T-helper 22 cell (primary cell): ENCODE results near the gene P3H1.
"Not testable (repeated sequence)": the region's sequence is repeated elsewhere in the genome, so short reads cannot be mapped to it uniquely, and the experiment has no call there.

ENCODE experiments used
- DNase-seq: peaks from one replicate; pipeline ENCODE4 v3.0.0-alpha.2; 2020; ENCODE audit warnings: low read depth

Gene P3H1

DNA sequence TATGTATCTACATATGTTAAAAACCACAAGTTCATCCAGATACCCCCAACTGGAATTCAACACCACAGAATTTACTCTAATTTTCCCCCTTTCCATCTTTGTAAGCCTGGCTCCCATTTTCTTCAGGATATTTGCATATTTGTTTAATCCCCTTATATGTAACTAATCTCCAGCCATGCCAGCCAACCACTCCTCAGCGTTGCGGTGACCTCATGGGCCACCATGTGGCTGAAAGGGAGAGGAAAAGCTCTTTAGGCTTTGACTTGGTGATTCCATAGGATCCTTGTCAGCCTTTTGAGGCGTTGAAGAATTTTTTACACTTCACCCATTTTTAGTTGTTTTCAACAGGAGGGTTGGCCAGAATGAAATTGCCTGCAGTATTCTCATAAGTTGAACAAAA lies 36.8 kb downstream of the P3H1 start:
- DNase-seq: no peak

DNA sequence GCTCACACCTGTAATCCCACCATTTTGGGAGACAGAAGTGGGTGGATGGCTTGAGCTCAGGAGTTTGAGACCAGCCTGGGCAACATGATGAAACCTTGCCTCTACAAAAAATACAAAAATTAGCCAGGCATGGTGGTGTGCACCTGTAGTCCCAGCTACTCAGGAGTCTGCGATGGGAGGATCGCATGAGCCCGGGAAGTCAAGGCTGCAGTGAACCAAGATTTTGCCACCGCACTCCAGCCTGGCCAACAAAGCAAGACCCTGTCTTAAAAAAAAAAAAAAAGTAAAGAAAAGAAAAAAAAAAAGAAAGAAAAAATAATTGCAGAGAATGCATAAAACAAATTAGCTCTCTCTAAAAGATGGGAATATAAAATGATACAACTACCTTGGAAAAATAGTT lies 41.0 kb downstream of the P3H1 start:
- not testable (repeated sequence) for DNase-seq

DNA sequence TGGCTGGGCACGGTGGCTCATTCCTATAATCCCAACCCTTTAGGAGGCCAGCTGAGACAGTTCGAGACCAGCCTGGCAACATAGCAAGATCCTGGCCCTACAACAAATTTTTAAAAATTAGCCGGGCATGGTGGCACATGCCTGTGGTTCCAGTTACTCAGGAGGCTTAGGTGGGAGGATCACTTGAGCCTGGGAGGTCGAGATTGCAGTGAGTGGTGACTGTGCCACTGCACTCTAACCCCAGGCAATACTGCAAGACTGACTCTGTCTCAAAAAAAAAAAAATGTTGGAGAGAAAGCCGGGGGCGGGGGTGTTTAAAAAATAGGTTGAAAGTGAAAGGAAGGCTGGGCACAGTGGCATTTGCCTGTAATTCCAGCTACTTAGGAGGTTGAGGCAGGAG lies 43.3 kb downstream of the P3H1 start:
- DNase-seq: no peak

DNA sequence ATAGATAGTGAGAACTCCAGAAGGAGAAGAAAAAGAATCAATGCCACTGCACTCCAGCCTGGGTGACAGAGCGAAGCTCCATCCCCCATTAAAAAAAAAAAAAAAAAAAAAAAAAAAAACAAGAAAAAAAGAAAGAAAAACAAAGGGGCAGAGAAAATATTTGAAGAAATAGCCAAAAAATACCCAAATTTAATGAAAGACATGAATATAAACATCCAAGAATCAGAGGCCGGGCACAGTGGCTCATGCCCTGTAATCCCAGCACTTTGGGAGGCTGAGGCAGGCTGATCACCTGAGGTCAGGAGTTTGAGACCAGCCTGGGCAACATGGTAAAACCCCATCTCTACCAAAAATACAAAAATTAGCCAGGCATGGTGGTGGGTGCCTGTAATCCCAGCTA lies 44.4 kb downstream of the P3H1 start:
- DNase-seq: not testable (repeated sequence)

DNA sequence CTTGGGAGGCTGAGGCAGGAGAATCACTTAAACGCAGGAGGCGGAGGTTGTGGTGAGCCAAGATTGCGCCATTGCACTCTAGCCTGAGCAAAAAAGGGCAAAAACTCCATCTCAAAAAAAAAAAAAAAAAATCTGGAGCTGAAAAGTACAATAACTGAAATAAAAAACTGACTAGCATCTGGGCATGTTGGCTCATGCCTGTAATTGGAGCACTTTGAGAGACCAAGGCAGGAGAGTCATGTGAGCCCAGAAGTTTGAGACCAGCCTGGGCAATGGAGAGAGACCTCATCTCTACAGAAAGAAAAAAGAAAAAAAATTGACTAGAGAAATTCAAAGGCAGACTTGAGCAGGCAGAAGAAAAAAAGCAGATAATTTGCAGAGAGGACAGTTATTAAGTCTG lies 44.9 kb downstream of the P3H1 start:
- no peak for DNase-seq

DNA sequence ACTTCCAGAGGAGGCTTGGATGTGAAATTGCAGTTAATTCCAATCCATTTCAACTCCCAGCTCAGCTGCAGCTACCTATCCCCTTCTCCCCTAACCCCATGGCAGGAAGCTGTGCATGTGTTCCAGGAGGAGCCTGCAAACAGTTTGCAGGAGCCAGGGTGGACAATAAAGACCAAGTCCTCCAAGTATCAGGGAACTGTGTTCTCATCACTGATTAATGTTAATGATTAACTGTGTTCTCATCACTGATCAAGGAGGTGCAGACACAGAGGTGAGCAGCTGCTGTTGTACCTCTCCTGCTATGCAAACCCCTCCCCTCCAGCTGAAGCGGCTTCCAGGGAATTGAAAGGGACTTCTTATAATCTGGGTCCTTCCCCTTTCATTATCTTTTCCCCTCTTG lies 46.0 kb downstream of the P3H1 start:
- DNase-seq: no peak

DNA sequence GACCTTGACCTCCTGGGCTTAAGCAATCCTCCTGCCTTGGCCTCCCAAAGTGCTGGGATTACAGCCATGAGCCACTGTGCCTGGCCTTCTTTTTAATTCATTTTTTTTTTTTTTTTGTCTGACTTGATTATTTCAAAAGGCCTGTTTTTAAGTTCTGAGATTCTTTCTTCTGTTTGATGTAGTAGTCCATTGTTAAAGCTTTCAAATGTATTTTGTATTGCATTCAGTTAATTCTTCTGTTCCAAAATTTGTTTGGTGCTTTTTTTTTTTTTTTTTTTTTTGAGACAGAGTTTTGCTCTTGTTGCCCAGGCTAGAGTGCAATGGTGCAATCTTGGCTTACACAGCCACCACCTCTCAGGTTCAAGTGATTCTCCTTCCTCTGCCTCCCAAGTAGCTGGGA lies 52.4 kb downstream of the P3H1 start:
- DNase-seq: not testable (repeated sequence)

DNA sequence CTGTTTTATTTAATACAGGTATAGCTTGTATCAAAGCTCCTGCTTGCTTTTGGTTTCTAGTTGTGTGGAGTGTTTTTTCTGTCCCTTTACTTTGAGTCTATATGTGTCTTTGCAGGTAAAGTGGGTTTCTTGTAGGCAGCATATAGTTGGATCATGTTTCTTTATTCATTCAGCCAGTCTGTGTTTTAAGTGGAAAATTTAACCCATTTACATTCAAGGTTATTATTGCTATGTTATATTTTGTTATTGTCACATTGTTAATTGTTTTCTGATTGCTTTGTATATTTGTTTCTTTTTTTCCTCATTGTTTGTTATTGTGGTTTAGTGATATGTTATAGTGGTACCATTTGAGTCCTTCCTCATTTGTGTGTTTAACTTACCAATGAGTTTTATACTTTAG lies 53.5 kb downstream of the P3H1 start:
- no peak for DNase-seq

DNA sequence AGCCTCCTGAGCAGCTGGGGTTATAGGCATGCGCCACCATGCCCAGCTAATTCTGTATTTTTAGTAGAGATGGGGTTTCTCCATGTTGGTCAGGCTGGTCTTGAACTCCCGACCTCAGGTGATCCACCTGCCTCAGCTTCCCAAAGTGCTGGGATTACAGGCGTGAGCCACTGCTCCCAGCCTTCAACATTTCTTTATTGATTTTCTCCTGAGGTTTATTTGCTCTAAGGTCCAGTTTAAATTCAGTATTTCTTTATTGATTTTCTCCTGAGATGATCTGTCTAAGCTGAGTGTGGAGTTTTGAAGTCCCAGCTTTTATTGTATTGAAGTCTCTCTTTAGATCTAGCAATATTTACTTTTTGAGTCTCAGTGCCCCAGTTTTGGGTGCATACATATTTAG lies 54.0 kb downstream of the P3H1 start:
- not testable (repeated sequence) for DNase-seq

DNA sequence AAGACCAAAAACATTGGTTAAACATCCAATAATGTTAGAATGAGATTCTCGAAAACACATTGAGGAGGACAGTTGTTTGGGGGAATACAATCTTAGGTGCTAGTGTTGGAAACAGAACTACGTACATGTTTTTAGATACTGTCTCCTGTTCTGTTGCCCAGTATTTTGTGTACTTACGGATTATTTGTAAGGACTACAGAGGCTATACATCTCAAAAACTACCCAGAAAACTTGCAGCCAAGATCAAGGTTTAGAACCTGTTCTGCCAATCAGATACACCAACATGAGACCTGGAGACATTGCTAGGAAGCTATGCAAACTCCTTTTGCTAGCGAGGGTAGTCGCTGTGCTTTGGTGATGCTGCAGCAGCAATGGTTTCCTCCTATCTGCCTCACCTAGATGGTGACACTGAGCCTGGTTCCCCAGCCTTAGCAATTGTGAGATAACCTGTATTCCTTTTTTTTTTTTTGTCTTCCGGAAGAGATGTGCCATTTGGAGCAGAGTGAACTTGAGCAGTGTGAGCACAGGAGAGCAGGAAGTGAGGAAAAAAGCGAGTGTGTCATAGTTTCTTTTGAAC lies 62.9 kb downstream of the P3H1 start:
- DNase-seq: no peak

DNA sequence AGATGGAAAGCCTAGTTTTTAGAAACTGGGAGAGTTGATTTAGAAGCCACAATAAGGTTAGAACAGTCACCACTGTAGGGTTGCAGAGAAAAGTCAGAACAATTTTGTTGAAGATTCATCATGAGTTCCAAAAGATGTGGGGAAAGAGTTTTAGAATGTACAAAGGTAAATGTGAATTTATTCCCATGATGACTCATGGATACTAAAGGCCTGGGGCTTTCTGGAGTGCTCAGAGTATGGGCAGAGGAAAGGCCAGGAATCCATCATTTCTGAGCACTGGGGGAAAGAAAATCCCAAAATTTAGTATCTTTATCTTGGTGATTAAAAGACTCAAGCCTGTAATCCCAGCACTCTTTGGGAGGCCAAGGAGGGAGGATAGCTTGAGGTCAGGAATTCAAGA lies 66.8 kb downstream of the P3H1 start:
- DNase-seq: no peak

DNA sequence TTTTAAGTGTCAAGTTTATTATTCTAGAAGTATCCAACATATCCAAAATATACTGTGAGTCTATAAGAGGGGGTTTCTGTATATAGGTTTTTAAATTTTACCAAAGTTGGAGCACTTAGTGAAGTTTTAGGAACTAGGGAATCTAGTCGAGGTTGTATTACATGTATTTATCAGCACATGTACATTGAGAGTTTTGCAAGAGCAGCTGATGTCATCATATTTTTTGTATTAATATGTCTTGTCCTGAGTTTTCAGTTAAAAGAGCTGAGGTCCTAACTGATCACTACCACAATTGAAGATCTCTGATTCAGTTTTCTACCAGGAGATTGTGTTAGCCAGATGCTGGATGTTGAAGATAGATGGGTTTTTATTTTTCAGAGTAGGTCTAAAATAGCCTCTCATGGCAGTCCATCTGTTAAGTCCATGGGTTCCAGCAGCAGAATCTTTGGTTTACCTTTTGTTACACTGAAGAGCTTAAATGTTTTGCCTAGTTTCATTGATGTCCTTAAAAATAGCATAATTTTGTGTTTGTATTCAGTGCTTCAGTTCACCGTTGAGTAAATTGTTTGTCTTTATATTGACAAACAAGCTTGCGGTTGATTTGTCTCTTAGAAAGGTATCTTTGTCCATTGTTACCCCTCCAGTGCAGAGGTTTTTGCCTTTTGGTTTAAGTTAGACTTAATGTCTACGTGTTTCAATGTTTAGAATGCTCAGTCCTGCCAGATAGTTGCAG lies 68.6 kb downstream of the P3H1 start:
- no peak for DNase-seq
